ENCODE data around the gene CCNF.

DNA sequence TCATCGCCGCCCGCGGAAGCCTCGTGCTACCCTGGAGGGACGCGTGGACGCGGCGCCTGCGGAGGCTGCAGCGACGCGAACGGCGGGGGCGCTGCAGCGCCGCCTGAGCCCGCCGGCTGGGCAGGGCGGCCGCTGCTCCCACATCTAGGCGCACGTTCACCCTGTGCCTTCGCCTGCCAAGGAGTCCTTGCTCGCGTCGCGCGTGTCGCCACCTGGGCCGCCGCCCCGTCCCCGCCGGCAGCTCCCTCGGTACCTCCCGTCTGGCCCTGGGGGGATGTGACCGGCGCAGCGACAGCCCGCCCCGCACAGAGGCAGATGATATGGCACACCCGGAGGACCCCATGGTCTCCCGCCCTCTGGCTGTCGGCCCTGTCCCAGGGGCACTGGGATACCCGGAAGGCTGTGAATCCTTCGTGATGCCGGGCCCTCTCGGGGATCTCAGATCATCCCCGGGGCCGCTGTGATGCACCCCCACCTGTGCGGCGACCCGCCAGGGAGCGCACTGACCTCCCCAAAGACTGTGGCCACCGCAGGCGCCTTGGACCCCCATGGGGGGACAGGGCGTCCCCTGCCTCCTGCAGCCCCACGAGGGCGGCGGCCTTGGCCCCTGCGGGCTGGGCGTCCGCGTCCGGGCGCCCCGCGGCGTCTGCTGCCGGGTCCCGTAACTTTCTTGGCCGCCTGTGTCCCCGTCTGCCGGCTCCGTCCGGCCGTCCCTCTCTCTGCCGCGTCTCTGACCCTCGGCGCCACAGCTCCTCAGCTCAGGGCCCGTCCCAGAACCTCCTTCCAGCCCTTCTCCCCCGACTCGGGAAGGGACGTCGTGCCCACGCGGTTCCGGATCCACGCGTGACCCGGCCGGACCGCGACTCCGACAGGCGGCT is 45.0 kb downstream of the CCNF start:
- TF ChIP-seq CTBP1 (IDR thresholded peaks at IDR 0.05; ENCODE audit: borderline replicate concordance), result no peak
- no peak for TF ChIP-seq FOXA1 (IDR thresholded peaks at IDR 0.05)
- no peak for TF ChIP-seq SP1 (IDR thresholded peaks at IDR 0.05)
- TF ChIP-seq SUZ12 (IDR thresholded peaks at IDR 0.05), result no peak
- TF ChIP-seq NFRKB (IDR thresholded peaks at IDR 0.05), result no peak
- no peak for TF ChIP-seq FOXM1 (IDR thresholded peaks at IDR 0.05; ENCODE audit: borderline replicate concordance)
- TF ChIP-seq, protein P1, sequence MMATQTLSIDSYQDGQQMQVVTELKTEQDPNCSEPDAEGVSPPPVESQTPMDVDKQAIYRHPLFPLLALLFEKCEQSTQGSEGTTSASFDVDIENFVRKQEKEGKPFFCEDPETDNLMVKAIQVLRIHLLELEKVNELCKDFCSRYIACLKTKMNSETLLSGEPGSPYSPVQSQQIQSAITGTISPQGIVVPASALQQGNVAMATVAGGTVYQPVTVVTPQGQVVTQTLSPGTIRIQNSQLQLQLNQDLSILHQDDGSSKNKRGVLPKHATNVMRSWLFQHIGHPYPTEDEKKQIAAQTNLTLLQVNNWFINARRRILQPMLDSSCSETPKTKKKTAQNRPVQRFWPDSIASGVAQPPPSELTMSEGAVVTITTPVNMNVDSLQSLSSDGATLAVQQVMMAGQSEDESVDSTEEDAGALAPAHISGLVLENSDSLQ (IDR thresholded peaks at IDR 0.05), result no peak
- TF ChIP-seq BHLHE40 (IDR thresholded peaks at IDR 0.05; ENCODE audit: borderline replicate concordance), result no peak
